Measurements from ENCODE around the gene SUPT7L. TPM values are rescaled to one million over a fixed set of nuclear protein-coding genes. Genes with fewer than 3 reads are reported as not detected.
"Not testable (repeated sequence)": the region's sequence is repeated elsewhere in the genome, so short reads cannot be mapped to it uniquely, and the experiment has no call there.

Gene SUPT7L
- total RNA-seq, 1 donor from 2014 or later: 21.3 TPM

DNA sequence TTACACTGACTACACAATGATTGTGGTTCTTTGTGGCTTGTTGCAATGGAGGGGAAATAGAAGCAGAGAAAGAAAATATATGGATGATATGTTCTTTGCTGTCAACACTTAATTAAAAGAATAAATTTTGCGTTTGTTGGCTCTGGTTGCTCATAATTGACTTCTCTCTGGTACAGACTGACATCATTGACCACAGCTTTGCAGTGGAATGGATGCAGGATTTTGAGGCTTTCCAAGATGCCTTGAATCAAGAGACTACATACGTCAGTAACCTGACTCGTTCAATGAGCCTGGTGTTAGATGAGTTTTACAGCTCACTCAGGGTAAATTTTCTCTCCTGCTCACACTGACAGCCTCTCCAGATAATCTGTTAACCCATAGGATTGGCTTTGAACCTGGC lies 24.7 kb downstream of the SUPT7L start:
- DNase-seq (ENCODE audit: low read depth): no peak
- TF ChIP-seq, protein P1, sequence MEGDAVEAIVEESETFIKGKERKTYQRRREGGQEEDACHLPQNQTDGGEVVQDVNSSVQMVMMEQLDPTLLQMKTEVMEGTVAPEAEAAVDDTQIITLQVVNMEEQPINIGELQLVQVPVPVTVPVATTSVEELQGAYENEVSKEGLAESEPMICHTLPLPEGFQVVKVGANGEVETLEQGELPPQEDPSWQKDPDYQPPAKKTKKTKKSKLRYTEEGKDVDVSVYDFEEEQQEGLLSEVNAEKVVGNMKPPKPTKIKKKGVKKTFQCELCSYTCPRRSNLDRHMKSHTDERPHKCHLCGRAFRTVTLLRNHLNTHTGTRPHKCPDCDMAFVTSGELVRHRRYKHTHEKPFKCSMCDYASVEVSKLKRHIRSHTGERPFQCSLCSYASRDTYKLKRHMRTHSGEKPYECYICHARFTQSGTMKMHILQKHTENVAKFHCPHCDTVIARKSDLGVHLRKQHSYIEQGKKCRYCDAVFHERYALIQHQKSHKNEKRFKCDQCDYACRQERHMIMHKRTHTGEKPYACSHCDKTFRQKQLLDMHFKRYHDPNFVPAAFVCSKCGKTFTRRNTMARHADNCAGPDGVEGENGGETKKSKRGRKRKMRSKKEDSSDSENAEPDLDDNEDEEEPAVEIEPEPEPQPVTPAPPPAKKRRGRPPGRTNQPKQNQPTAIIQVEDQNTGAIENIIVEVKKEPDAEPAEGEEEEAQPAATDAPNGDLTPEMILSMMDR (conservative IDR thresholded peaks at IDR 0.05; ENCODE audit: low read depth, low read length): no peak
- H3K4me3 ChIP-seq (ENCODE audit: low read depth, low read length): no peak overlapping the region

DNA sequence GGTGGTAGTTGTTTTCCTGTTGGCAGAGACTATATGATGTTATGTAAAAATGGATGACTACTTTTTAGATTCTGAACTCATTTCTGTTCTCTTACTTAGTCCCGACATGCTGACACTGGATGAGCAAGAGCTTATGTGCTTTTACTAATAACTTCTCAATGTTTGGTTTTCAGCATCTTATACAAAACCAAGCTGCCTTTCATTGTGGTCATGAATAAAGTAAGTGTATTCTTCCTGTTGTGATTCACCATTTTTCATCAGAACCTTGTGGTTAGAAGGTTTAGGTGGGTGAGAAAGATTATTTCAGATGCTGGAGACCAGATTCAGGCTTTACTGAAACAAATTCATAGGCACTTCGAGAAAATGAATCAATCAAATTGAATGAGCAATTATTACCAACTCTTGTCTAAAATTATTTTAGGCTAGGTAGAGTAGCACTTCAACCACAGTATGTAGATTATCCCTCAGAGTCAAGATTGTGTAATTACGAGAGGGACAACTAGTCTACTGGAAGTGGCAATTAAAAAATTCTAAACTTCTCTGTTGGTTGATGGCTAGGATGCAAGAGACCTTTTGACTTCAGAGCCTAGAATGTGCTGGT lies 25.3 kb downstream of the SUPT7L start:
- no peak for DNase-seq (ENCODE audit: low read depth)

DNA sequence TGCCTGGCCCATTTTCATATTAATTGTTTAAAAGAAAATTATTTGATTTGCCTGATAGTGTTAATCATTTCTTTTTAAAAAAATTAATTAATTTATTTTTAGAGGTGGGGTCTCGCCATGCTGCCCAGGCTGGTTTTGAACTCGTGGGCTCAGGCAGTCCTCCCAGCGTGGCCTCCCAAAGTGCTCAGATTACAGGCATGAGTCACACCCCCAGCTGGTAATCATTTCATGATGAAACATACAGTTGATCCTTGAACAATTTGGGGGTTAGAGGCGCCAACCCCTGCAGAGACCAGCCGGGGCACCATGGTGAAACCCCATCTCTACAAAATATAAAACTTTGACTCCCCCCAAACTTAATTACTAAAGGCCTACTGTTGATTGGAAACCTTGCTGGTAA lies 26.6 kb downstream of the SUPT7L start:
- TF ChIP-seq, protein P1 (conservative IDR thresholded peaks at IDR 0.05; ENCODE audit: low read depth, low read length): no peak
- DNase-seq (ENCODE audit: low read depth): no peak
- no peak overlapping the region for H3K4me3 ChIP-seq (ENCODE audit: low read depth, low read length)

More for the DNA sequence above, 25.3 kb downstream of the SUPT7L start:
- H3K4me3 ChIP-seq (ENCODE audit: low read depth, low read length): no peak overlapping the region
- TF ChIP-seq, protein P1 (conservative IDR thresholded peaks at IDR 0.05; ENCODE audit: low read depth, low read length): no peak

DNA sequence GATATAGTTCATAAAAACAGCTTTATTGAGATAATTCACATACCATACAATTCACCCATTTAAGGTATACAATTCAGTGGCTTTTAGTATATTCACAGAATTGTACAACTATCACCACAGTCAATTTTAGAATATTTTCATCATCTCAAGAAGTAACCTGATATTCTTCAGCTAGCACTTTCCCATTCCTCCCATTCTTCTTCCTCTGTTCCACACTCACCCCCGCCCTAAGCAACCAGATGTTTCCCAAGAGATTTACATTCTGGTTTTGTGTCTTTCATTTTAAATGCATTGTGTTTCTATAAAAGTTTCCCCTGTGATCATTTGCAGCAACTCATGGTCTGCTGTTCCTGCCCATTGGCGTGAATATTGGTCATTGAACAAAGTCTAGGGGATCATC lies 29.1 kb downstream of the SUPT7L start:
- no peak for DNase-seq (ENCODE audit: low read depth)
- TF ChIP-seq, protein P1 (conservative IDR thresholded peaks at IDR 0.05; ENCODE audit: low read depth, low read length): no peak
- H3K4me3 ChIP-seq (ENCODE audit: low read depth, low read length): no peak overlapping the region

DNA sequence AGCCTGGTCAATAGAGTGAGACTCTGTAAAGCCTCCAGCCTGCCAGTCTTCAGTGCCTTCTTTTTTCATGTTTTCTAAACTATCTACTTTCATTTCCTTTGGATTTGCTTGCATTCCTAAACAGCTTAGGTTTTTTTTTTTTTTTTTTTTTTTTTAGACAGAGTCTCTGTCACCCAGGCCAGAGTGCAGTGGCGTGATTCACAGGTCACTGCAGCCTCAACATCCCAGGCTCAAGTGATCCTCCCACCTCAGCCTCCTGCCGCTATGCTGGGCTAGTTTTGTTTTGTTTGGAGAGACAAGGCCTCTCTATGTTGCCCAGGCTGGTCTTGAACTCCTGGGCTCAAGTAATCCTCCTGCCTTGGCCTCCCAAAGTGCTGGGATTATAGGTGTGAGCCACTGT lies 33.2 kb downstream of the SUPT7L start:
- DNase-seq (ENCODE audit: low read depth); H3K4me3 ChIP-seq (ENCODE audit: low read depth, low read length): not testable (repeated sequence)

DNA sequence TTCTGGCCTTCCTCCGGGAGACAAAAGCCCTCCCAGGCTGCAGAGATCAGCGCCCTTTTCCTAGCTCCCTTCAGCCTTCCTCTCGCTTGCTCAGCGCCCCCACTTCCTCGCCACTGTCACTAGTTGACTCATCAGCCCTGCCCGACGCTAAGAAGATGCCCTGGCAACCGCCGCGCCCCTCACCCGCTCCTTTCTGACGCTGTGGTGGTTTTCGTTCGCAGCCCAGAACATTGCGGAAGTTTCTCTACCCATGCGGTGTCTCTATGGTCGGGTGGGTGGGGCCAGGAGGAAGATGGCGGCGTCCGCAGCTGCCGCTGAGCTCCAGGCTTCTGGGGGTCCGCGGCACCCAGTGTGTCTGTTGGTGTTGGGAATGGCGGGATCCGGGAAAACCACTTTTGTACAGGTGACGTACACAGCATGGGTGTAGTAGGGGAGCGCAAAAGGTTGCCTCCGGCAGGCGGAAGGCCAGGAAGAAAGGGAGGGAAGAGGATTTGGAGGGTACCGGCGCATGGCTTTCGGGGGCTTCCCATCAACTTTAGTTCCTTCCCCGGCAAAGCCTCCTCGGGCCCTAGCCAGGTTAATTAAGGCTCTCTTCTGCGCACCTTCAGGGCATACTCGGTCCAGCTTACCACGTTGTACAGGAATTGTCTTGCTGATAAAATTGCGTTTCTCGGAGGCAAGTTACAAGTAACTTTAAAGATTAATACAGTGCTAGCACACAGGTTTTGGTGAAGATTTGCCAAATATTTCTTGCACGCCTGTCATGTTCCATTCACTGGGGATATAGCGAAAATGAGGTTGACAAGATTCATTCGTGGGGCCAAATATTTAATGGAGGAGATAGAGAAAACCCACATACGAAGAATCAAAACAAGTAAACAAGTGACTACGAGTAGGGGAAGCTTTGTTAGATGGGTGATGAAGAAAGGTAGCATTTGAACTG lies 34.4 kb downstream of the SUPT7L start, which contains the start of the genes CCDC121 and GPN1:
Gene CCDC121 (minus strand): TSS at position 246 of the 943 bp plus-strand sequence. CDS start 1,213 bp downstream, outside the sequence.
Gene GPN1 (plus strand): TSS at position 284 of the 943 bp plus-strand sequence. CDS start 9 bp downstream, at position 293.
- TF ChIP-seq, protein P1 (conservative IDR thresholded peaks at IDR 0.05; ENCODE audit: low read depth, low read length): no peak
- DNase-seq (ENCODE audit: low read depth): peak; percentile 56
- H3K4me3 ChIP-seq (ENCODE audit: low read depth, low read length): peak within 1 kb of the TSS; percentile 94

Data from epithelial cell of proximal tubule (primary cell).